ENCODE results near the gene PER2. TPM values are rescaled to one million over a fixed set of nuclear protein-coding genes. Genes with fewer than 3 reads are reported as not detected.

Gene PER2
- total and polyA plus RNA-seq, 2 of the 13 experiments (the other 11 are each of a cell fraction or from before 2014, with no cell fraction given) = 5.1 to 9.4 TPM

DNA sequence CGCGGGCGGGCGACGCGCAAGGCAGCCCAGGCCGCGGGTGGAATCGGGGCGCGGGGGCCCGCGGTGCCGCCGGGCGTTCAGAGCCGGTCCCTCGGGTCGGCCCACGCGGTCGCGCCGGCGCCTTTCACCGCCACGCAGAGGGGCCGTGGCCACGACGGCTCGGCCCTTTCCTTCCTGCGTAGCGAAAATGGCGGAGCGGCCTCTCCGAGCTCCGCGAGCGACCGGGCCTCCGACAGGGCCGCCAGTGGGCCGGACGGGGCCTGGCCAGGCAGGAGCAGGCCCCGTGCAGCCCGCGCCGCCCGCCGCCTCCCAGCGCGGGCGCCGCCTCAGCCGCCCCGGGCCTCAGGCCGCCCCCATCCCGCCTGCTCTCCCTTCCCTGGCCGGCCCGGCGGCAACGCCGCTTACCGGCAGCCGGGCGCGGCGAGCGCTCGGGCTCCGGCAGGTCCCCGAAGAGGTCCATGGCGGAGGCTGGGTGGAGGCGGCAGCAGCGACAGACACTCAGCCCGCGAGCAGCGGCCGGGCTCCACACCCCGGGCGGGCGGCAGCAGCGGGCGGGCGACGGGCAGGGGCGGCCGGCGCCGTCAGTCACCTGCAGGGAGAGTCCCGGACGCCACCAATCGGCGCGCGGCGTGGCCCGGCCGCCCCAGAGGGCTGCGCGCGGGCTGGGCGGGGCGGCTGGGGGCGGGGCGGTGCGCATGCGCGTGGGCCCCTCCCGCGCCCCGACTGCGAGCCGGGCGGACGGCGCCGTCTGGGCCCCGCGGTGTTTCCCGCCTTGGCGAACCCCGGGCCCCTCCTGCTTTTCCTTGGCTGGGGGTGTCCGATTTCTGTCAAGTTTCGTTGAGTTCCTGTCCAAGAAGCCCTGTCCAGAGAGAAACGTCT, 85.1 kb downstream of the PER2 start, which contains the start of gene ILKAP (continued):
- no peak for TF ChIP-seq ZFP91 (CRISPR knock-in tag; IDR thresholded peaks at IDR 0.05; ENCODE audit: borderline replicate concordance)
- no peak; the same call in 1 of the 2 replicates for TF ChIP-seq ZNF224 (CRISPR knock-in tag; IDR thresholded peaks at IDR 0.05)
- TF ChIP-seq, protein P1, sequence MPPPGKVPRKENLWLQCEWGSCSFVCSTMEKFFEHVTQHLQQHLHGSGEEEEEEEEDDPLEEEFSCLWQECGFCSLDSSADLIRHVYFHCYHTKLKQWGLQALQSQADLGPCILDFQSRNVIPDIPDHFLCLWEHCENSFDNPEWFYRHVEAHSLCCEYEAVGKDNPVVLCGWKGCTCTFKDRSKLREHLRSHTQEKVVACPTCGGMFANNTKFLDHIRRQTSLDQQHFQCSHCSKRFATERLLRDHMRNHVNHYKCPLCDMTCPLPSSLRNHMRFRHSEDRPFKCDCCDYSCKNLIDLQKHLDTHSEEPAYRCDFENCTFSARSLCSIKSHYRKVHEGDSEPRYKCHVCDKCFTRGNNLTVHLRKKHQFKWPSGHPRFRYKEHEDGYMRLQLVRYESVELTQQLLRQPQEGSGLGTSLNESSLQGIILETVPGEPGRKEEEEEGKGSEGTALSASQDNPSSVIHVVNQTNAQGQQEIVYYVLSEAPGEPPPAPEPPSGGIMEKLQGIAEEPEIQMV (CRISPR knock-in tag; IDR thresholded peaks at IDR 0.05; ENCODE audit: low read depth) = 0 out of 2 replicates have a peak, but pooled peaks have one; percentile 62
- no peak for TF ChIP-seq ZNF20 (CRISPR knock-in tag; IDR thresholded peaks at IDR 0.05)
- TF ChIP-seq, protein P2, sequence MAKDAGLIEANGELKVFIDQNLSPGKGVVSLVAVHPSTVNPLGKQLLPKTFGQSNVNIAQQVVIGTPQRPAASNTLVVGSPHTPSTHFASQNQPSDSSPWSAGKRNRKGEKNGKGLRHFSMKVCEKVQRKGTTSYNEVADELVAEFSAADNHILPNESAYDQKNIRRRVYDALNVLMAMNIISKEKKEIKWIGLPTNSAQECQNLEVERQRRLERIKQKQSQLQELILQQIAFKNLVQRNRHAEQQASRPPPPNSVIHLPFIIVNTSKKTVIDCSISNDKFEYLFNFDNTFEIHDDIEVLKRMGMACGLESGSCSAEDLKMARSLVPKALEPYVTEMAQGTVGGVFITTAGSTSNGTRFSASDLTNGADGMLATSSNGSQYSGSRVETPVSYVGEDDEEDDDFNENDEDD (CRISPR knock-in tag; IDR thresholded peaks at IDR 0.05; ENCODE audit: borderline replicate concordance) = peak; percentile 85
- no peak for TF ChIP-seq KDM3A (CRISPR knock-in tag; IDR thresholded peaks at IDR 0.05; ENCODE audit: low read depth)
- TF ChIP-seq ZNF670 (CRISPR knock-in tag; IDR thresholded peaks at IDR 0.05; ENCODE audit: borderline replicate concordance) = peak; percentile 5; the same call in 1 of the 2 replicates
- TF ChIP-seq, protein P3, sequence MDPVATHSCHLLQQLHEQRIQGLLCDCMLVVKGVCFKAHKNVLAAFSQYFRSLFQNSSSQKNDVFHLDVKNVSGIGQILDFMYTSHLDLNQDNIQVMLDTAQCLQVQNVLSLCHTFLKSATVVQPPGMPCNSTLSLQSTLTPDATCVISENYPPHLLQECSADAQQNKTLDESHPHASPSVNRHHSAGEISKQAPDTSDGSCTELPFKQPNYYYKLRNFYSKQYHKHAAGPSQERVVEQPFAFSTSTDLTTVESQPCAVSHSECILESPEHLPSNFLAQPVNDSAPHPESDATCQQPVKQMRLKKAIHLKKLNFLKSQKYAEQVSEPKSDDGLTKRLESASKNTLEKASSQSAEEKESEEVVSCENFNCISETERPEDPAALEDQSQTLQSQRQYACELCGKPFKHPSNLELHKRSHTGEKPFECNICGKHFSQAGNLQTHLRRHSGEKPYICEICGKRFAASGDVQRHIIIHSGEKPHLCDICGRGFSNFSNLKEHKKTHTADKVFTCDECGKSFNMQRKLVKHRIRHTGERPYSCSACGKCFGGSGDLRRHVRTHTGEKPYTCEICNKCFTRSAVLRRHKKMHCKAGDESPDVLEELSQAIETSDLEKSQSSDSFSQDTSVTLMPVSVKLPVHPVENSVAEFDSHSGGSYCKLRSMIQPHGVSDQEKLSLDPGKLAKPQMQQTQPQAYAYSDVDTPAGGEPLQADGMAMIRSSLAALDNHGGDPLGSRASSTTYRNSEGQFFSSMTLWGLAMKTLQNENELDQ (CRISPR knock-in tag; IDR thresholded peaks at IDR 0.05; ENCODE audit: borderline replicate concordance) = peak; percentile 18; the same call in 1 of the 2 replicates
- TF ChIP-seq NONO (IDR thresholded peaks at IDR 0.05) = no peak
- TF ChIP-seq NONO (CRISPR knock-in tag; conservative IDR thresholded peaks at IDR 0.05) = 0 out of 2 replicates have a peak, but pooled peaks have one; percentile 33
- no peak for TF ChIP-seq GZF1 (CRISPR knock-in tag; IDR thresholded peaks at IDR 0.05)
- TF ChIP-seq KLF13 (CRISPR knock-in tag; IDR thresholded peaks at IDR 0.05) = no peak
- TF ChIP-seq ZNF367 (CRISPR knock-in tag; IDR thresholded peaks at IDR 0.05; ENCODE audit: borderline replicate concordance) = no peak; the same call in 1 of the 2 replicates
- TF ChIP-seq MAFK (conservative IDR thresholded peaks at IDR 0.05 in 1 of 2, IDR thresholded peaks at IDR 0.05 in 1 of 2; ENCODE audit: low read length in 2 of 2) = no peak
- TF ChIP-seq CERS6 (CRISPR knock-in tag; IDR thresholded peaks at IDR 0.05) = no peak
- TF ChIP-seq ZNF333 (CRISPR knock-in tag; IDR thresholded peaks at IDR 0.05; ENCODE audit: borderline replicate concordance) = no peak
- TF ChIP-seq AHR (CRISPR knock-in tag; IDR thresholded peaks at IDR 0.05) = no peak; the same call in 1 of the 2 replicates
- no peak for TF ChIP-seq RELA (CRISPR knock-in tag; IDR thresholded peaks at IDR 0.05)
- TF ChIP-seq U2AF2 (IDR thresholded peaks at IDR 0.05; ENCODE audit: low read depth, low read length) = no peak
